ENCODE data around the gene MSN. TPM values are rescaled to one million over a fixed set of nuclear protein-coding genes. Genes with fewer than 3 reads are reported as not detected.
"Not testable (repeated sequence)": the region's sequence is repeated elsewhere in the genome, so short reads cannot be mapped to it uniquely, and the experiment has no call there.

Gene MSN
- 100 to 1,000 TPM; 141 to 188 TPM for total RNA-seq
- polyA plus RNA-seq (2013, experiment 1 of 2) = 193 TPM
- polyA plus RNA-seq (2013, experiment 2 of 2) = 187 TPM
- long read RNA-seq, experiment 1, partial matches to known transcripts = 80 of 83 reads
- long read RNA-seq, experiment 1, other reads (novel, unspliced or antisense) = 0 of 83 reads
- long read RNA-seq, experiment 2, transcript MSN-201 (13 exons, 3,944 nt) = major isoform, 463 of 555 reads
- long read RNA-seq, experiment 2, partial matches to known transcripts = 73 of 555 reads
- long read RNA-seq, experiment 2, other reads (novel, unspliced or antisense) = 19 of 555 reads
- long read RNA-seq, experiment 3, transcript MSN-201 (13 exons, 3,944 nt) = major isoform, 688 of 769 reads
- long read RNA-seq, experiment 3, partial matches to known transcripts = 45 of 769 reads
- long read RNA-seq, experiment 3, other reads (novel, unspliced or antisense) = 36 of 769 reads
- long read RNA-seq, experiment 4, transcript MSN-201 (13 exons, 3,944 nt) = major isoform, 7 of 19 reads
- long read RNA-seq, experiment 4, partial matches to known transcripts = 10 of 19 reads
- long read RNA-seq, experiment 4, other reads (novel, unspliced or antisense) = 2 of 19 reads

DNA sequence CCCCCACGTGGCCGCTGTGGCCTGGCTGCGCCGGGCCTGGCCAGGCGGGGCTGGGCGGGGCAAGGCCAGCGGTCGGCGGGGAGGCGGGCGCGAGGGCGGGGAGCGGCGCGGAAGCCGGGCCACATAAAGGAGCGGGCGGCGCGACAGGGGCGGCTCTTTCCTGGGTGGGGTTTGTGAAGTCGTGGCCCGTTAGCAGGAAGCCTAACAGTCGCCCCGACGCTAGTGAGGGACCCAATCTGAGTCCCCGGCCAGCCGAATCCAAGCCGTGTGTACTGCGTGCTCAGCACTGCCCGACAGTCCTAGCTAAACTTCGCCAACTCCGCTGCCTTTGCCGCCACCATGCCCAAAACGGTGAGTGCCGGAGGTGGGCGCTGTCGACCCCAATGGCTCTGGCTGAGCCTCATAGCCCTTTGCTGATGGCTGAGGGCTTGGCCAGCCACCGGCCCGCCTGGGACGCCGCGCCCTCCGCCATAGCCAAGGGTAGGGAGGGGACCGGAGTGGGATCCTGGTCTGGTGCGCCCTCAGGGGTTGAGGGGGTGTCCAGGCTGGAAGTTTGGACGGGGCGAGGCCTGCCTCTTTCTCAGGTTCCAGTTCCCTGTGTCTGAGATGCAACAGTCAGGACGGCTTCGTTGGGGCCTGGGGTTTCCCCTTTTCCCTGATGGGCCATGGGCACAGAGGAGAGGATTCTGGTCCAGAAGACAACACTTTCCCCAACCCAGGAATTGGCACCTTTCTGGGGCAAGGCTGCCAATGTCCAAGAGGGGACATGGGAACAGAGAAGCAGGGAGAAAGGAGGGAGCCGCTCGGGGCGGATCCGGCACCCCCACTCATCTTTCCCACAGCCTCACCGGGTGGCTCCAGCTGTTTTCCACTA is at the start of gene MSN:
TSS of gene MSN (plus strand) at position 152 of the 874 bp plus-strand sequence. CDS start at position 340, 188 bp downstream.
- no peaks in the 10 kb centered on the region for H3K4me1 ChIP-seq (ENCODE audit: control insufficient read depth, insufficient read depth, low read length)
- DNase-seq = peak; percentile 85
- H3K9ac ChIP-seq (ENCODE audit: extremely low read depth, low read length, poor library complexity, severe bottlenecking) = peak within 1 kb of the TSS; percentile 85
- 0% methylated on average over 2 to 44 of the region's 56 CpGs for WGBS, 2 experiments (ENCODE audit: insufficient coverage in 1 of 2, insufficient read length in 1 of 2)
- H3K27ac ChIP-seq (ENCODE audit: low read depth, low read length) = peak within 1 kb of the TSS; percentile 89
- TF ChIP-seq, protein P1, sequence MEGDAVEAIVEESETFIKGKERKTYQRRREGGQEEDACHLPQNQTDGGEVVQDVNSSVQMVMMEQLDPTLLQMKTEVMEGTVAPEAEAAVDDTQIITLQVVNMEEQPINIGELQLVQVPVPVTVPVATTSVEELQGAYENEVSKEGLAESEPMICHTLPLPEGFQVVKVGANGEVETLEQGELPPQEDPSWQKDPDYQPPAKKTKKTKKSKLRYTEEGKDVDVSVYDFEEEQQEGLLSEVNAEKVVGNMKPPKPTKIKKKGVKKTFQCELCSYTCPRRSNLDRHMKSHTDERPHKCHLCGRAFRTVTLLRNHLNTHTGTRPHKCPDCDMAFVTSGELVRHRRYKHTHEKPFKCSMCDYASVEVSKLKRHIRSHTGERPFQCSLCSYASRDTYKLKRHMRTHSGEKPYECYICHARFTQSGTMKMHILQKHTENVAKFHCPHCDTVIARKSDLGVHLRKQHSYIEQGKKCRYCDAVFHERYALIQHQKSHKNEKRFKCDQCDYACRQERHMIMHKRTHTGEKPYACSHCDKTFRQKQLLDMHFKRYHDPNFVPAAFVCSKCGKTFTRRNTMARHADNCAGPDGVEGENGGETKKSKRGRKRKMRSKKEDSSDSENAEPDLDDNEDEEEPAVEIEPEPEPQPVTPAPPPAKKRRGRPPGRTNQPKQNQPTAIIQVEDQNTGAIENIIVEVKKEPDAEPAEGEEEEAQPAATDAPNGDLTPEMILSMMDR (conservative IDR thresholded peaks at IDR 0.05) = peak; percentile 53
- H3K27me3 Mint-ChIP-seq (ENCODE audit: insufficient read depth) = no peaks in the 10 kb centered on the region
- peak within 1 kb of the TSS; percentile 77 for H3K4me3 Mint-ChIP-seq
- peaks cover 16% of the 10 kb centered on the region for H3K4me1 Mint-ChIP-seq
- H3K36me3 ChIP-seq (ENCODE audit: control insufficient read depth, insufficient read depth, low read length) = peaks cover 16% of the 10 kb centered on the region
- H3K9me3 ChIP-seq (ENCODE audit: control insufficient read depth, low read length) = no peaks in the 10 kb centered on the region
- H3K9me3 Mint-ChIP-seq = peaks cover 67% of the 10 kb centered on the region
- peak within 1 kb of the TSS; percentile 86 for H3K4me3 ChIP-seq (ENCODE audit: low read length)
- H3K27ac Mint-ChIP-seq = peak within 1 kb of the TSS; percentile 98
- peaks cover under 1% of the 10 kb centered on the region for H3K36me3 Mint-ChIP-seq (ENCODE audit: low read depth)
- H3K27me3 ChIP-seq (ENCODE audit: control insufficient read depth, insufficient read depth, low read length, poor library complexity, severe bottlenecking) = no peaks in the 10 kb centered on the region

DNA sequence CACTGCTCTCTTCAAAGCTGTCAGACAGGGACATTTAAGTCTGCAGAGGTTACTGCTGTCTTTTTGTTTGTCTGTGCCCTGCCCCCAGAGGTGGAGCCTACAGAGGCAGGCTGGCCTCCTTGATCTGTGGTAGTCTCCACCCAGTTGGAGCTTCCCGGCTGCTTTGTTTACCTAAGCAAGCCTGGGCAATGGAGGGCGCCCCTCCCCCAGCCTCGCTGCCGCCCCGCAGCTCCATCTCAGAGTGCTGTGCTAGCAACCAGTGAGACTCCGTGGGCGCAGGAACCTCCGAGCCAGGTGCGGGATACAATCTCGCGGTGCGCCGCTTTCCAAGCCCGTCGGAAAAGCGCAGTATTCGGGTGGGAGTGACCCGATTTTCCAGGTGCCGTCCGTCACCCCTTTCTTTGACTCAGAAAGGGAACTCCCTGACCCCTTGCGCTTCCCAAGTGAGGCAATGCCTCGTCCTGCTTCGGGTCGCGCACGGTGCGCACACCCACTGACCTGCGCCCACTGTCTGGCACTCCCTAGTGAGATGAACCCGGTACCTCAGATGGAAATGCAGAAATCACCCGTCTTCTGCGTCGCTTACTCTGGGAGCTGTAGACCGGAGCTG is 47.3 kb upstream of the MSN start:
- H3K27me3 ChIP-seq (ENCODE audit: control insufficient read depth, insufficient read depth, low read length, poor library complexity, severe bottlenecking); H3K27ac ChIP-seq (ENCODE audit: low read depth, low read length); H3K36me3 ChIP-seq (ENCODE audit: control insufficient read depth, insufficient read depth, low read length); H3K4me3 ChIP-seq (ENCODE audit: low read length); H3K9ac ChIP-seq (ENCODE audit: extremely low read depth, low read length, poor library complexity, severe bottlenecking); H3K36me3 Mint-ChIP-seq (ENCODE audit: low read depth); H3K27me3 Mint-ChIP-seq (ENCODE audit: insufficient read depth); H3K4me1 Mint-ChIP-seq; H3K9me3 ChIP-seq (ENCODE audit: control insufficient read depth, low read length); H3K4me1 ChIP-seq (ENCODE audit: control insufficient read depth, insufficient read depth, low read length): not testable (repeated sequence)
- Mint-ChIP-seq H3K9me3 (peaks cover 50% of the 10 kb centered on the region), H3K27ac (peak overlapping the region; percentile 89), H3K4me3 (peak overlapping the region; percentile 66)
- DNase-seq = peak; percentile 80
- 64% methylated on average over 33 of the region's 33 CpGs; no CpG with 5 or more reads in 1 of the 2 experiments for WGBS, 2 experiments (ENCODE audit: insufficient coverage in 1 of 2, insufficient read length in 1 of 2)

DNA sequence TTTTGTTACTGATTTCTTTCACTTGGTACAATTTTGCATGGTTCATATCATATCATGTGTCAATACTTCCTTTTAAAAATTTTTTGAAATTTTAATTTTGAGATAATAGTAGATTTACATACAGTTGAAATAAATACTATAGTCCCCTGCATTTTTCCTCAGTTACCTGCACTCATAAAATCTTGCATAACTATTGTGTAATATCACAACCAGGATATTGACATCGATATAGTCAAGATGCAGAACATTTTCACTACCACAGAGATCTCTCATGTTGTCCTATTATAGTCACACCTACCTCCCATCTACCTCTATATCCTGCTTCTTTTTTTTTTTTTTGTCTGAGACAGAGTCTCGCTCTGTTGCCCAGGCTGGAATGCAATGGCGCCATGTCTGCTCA is 36.7 kb upstream of the MSN start:
- no peak overlapping the region for H3K9ac ChIP-seq (ENCODE audit: extremely low read depth, low read length, poor library complexity, severe bottlenecking)
- no peaks in the 10 kb centered on the region for H3K4me1 Mint-ChIP-seq
- 81 to 100% methylated on average over 1 to 2 of the region's 3 CpGs for WGBS, 2 experiments (ENCODE audit: insufficient coverage in 1 of 2, insufficient read length in 1 of 2)
- no peak overlapping the region for H3K27ac ChIP-seq (ENCODE audit: low read depth, low read length)
- no peaks in the 10 kb centered on the region for H3K27me3 ChIP-seq (ENCODE audit: control insufficient read depth, insufficient read depth, low read length, poor library complexity, severe bottlenecking)
- no peak overlapping the region for H3K27ac Mint-ChIP-seq
- no peaks in the 10 kb centered on the region for H3K36me3 ChIP-seq (ENCODE audit: control insufficient read depth, insufficient read depth, low read length)
- H3K4me3 ChIP-seq (ENCODE audit: low read length) = no peak overlapping the region
- peaks cover 2% of the 10 kb centered on the region for H3K27me3 Mint-ChIP-seq (ENCODE audit: insufficient read depth)
- H3K36me3 Mint-ChIP-seq (ENCODE audit: low read depth) = no peaks in the 10 kb centered on the region
- no peaks in the 10 kb centered on the region for H3K4me1 ChIP-seq (ENCODE audit: control insufficient read depth, insufficient read depth, low read length)
- TF ChIP-seq, protein P1 (conservative IDR thresholded peaks at IDR 0.05) = no peak
- H3K9me3 ChIP-seq (ENCODE audit: control insufficient read depth, low read length) = no peaks in the 10 kb centered on the region
- peaks cover 86% of the 10 kb centered on the region for H3K9me3 Mint-ChIP-seq
- no peak overlapping the region for H3K4me3 Mint-ChIP-seq
- DNase-seq = no peak
